PFSK-1 (cell line): Measurements from ENCODE around the gene MYO3A.

Source experiments
- FOXP2 ChIP-seq: optimal IDR thresholded peaks from 2 replicates; pipeline ENCODE3; 2011; ENCODE audit warnings: borderline replicate concordance, control low read depth, inconsistent platforms; ENCODE audit not compliant: insufficient read depth; ENCODE audit errors: extremely low read length, extremely low read depth
- POLR2AphosphoS5 ChIP-seq: IDR thresholded peaks from 2 replicates; pipeline ENCODE4 v1.6.1; 2012; ENCODE audit warnings: low read depth, mild to moderate bottlenecking, control low read depth, low read length, moderate library complexity
- REST ChIP-seq, 2 experiments: IDR thresholded peaks; 2 replicates each; pipeline versions ENCODE4 v1.6.1 to v1.8.0; 2011 to 2012; ENCODE audit warnings: low read depth in 2 of 2, low read length in 2 of 2, control low read depth in 1 of 2, inconsistent platforms in 1 of 2, mild to moderate bottlenecking in 1 of 2, moderate library complexity in 1 of 2; ENCODE audit not compliant: insufficient read depth in 1 of 2
- SIN3A ChIP-seq: IDR thresholded peaks from 2 replicates; pipeline ENCODE4 v1.6.1; 2012; ENCODE audit warnings: mild to moderate bottlenecking, low read length, moderate library complexity, borderline replicate concordance; ENCODE audit not compliant: insufficient read depth
- TAF1 ChIP-seq: IDR thresholded peaks from 2 replicates; pipeline ENCODE4 v1.6.1; 2012; ENCODE audit warnings: low read length, control low read depth, borderline replicate concordance; ENCODE audit not compliant: insufficient read depth

Gene MYO3A

GRCh38 chr10:26172131-26172530 is 238.1 kb downstream of the MYO3A start:
- TF ChIP-seq FOXP2 (no peak), REST (IDR thresholded peaks at IDR 0.05; ENCODE audit: insufficient read depth in 1 of 2, low read depth in 2 of 2, low read length in 2 of 2) (no peak), POLR2AphosphoS5 (no peak), TAF1 (no peak), SIN3A (no peak)

GRCh38 chr10:26173837-26174236 is 239.8 kb downstream of the MYO3A start:
- TF ChIP-seq SIN3A (no peak), REST (IDR thresholded peaks at IDR 0.05; ENCODE audit: insufficient read depth in 1 of 2, low read depth in 2 of 2, low read length in 2 of 2) (no peak), FOXP2 (no peak), TAF1 (no peak), POLR2AphosphoS5 (no peak)

GRCh38 chr10:26177341-26177740 is 243.3 kb downstream of the MYO3A start:
- TF ChIP-seq FOXP2 = no peak
- TF ChIP-seq TAF1 = no peak
- no peak for TF ChIP-seq POLR2AphosphoS5
- no peak for TF ChIP-seq SIN3A

- TF ChIP-seq POLR2AphosphoS5 (no peak), REST (IDR thresholded peaks at IDR 0.05; ENCODE audit: insufficient read depth in 1 of 2, low read depth in 2 of 2, low read length in 2 of 2) (no peak), SIN3A (no peak), TAF1 (no peak), FOXP2 (no peak)
Observed at GRCh38 chr10:26194275-26194674, 260.2 kb downstream of the MYO3A start.

GRCh38 chr10:26197248-26197647 is 263.2 kb downstream of the MYO3A start:
- TF ChIP-seq SIN3A (no peak), TAF1 (no peak), FOXP2 (no peak), REST (IDR thresholded peaks at IDR 0.05; ENCODE audit: insufficient read depth in 1 of 2, low read depth in 2 of 2, low read length in 2 of 2) (no peak)
